Retinal pigment epithelial cell (primary cell): ENCODE measurements around the gene NUP210L.
"Not testable (repeated sequence)": the region's sequence is repeated elsewhere in the genome, so short reads cannot be mapped to it uniquely, and the experiment has no call there.

ENCODE experiments used
- DNase-seq: peaks from one replicate; pipeline ENCODE4 v3.0.0-alpha.2; 2010; ENCODE audit warnings: low read depth
- H3K4me3 ChIP-seq: 2 replicates; pipeline ENCODE4 v1.5.1; 2011; ENCODE audit warnings: mild to moderate bottlenecking, low read length, control low read depth, moderate library complexity
- CTCF ChIP-seq: conservative IDR thresholded peaks from 2 replicates; pipeline ENCODE4 v1.5.1; 2011; ENCODE audit warnings: low read depth, low read length, control low read depth, inconsistent platforms

The NUP210L gene

GRCh38 chr1:154157520-154158306 is 2.8 kb upstream of the NUP210L start:
- no peak overlapping the region for H3K4me3 ChIP-seq
- TF ChIP-seq CTCF, result no peak
- DNase-seq, result no peak

- TF ChIP-seq CTCF, result no peak
- H3K4me3 ChIP-seq, result no peak overlapping the region
- DNase-seq, result no peak
Observed at GRCh38 chr1:154155251-154155650, 378 bp upstream of the NUP210L start.

- H3K4me3 ChIP-seq, result no peak overlapping the region
- no peak for DNase-seq
- TF ChIP-seq CTCF, result no peak
Observed at GRCh38 chr1:154154053-154154452, 820 bp downstream of the NUP210L start.

- DNase-seq, result no peak
- H3K4me3 ChIP-seq, result no peak overlapping the region
- no peak for TF ChIP-seq CTCF
Observed at GRCh38 chr1:154151311-154151710, 3.6 kb downstream of the NUP210L start.

GRCh38 chr1:154148807-154149206 is 6.1 kb downstream of the NUP210L start:
- no peak overlapping the region for H3K4me3 ChIP-seq
- DNase-seq, result no peak
- TF ChIP-seq CTCF, result no peak

GRCh38 chr1:154147505-154147904 is 7.4 kb downstream of the NUP210L start:
- not testable (repeated sequence) for DNase-seq, H3K4me3 ChIP-seq

GRCh38 chr1:154145986-154146385 is 8.9 kb downstream of the NUP210L start:
- no peak for DNase-seq
- no peak overlapping the region for H3K4me3 ChIP-seq
- TF ChIP-seq CTCF, result peak; percentile 60
